Mucosa of descending colon (tissue), 3 donors: ENCODE results near the gene KRT23. TPM values are rescaled to one million over a fixed set of nuclear protein-coding genes. Genes with fewer than 3 reads are reported as not detected.
A peak's percentile ranks its signal among the peaks of the same experiment; 100 is the strongest.

Experiments used
- ATAC-seq: fragments of 200-7000 bp; cut with Tn5 transposase; one replicate; pipeline ENCODE4 v1.9.1; 2020; ENCODE audit warnings: mild to moderate bottlenecking, moderate library complexity
- DNase-seq, 3 donors: peaks; one replicate each; pipeline ENCODE4 v3.0.0-alpha.2; 2020
- H3K36me3 ChIP-seq: fragments of 200-600 bp; one replicate; pipeline ENCODE4 v1.8.0; 2021; ENCODE audit warnings: low read depth, mild to moderate bottlenecking
- H3K4me1 ChIP-seq: fragments of 200-600 bp; one replicate; pipeline ENCODE4 v1.8.0; 2021; ENCODE audit warnings: low read depth, mild to moderate bottlenecking
- H3K4me3 ChIP-seq: fragments of 200-600 bp; one replicate; pipeline ENCODE4 v1.8.0; 2021; ENCODE audit warnings: mild to moderate bottlenecking
- H3K9me3 ChIP-seq: fragments of 200-600 bp; one replicate; pipeline ENCODE4 v1.8.0; 2021; ENCODE audit warnings: mild to moderate bottlenecking
- CTCF ChIP-seq: fragments of 200-600 bp; IDR thresholded peaks from one replicate; pipeline ENCODE4 v1.8.0; 2022; ENCODE audit warnings: antibody characterized with exemption, mild to moderate bottlenecking
- intact Hi-C, 2 donors: fragments of 100-400 bp; cut with DNase I in 1 of 2; cut with micrococcal nuclease in 1 of 2; formaldehyde crosslinking; loops; one replicate each; pipeline versions ENCODE4 v1.11.0 to v1.11.1; 2022; cut with DNase I, micrococcal nuclease
- total RNA-seq, 3 donors: library from RNA; stranded (reverse); fragmentation: NEBNext Ultra II Directional in 2 of 3; extraction: Animal tissue kit (Norgen Biotek cat#: 25700) in 2 of 3; gene quantifications; one replicate each; pipeline versions ENCODE4 v1.2.1 to v1.2.4, GENCODE V29; 2021 to 2023
- donor health status: DM: no; HTN: no; CAD: no; lungs with moderate emphysema.
- donor health status: DM: no; HTN: no; CAD: no.
- donor health status: DM: no; HTN: yes; CAD: no.

Gene KRT23
- total RNA-seq, 3 donors from 2014 or later: 0.53 TPM; not detected in 2

DNA sequence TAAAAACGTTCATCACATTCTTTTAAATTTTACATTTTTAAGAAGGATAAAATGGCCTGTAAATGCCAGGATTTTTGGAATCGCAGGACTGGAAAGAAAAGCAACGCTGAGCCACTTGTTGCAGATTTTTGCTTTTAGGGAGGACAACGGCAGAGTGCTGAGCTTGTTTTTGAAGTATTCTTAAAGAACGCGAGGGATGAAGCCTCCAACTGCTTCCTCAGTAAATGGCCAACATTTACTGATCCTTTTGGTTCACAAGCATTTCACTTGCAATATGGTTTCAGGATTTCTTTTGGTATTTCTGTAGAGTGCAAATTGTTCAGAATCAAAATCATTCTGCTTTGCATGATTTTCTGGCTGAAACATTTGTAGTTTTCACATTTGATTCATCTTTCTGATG, 2.8 kb upstream of the KRT23 start:
- Histone ChIP-seq H3K4me1 (no peaks in the 10 kb centered on the region), H3K4me3 (no peak overlapping the region), H3K36me3 (no peaks in the 10 kb centered on the region), H3K9me3 (no peaks in the 10 kb centered on the region)
- DNase-seq (no peak), ATAC-seq (no peak)
- TF ChIP-seq CTCF: no peak
- intact Hi-C loops: no loop called here

- no peak for TF ChIP-seq CTCF
- no peak overlapping the region for H3K4me3 ChIP-seq
- ATAC-seq (no peak), DNase-seq (no peak)
- no peaks in the 10 kb centered on the region for H3K9me3 ChIP-seq
- no peaks in the 10 kb centered on the region for H3K4me1 ChIP-seq
- intact Hi-C loops: no loop called here
- no peaks in the 10 kb centered on the region for H3K36me3 ChIP-seq
These were observed 1.5 kb upstream of the KRT23 start for GRCh38 chr17:40938981-40939380.

GRCh38 chr17:40936976-40937375, 470 bp downstream of the KRT23 start:
- DNase-seq: no peak
- Histone ChIP-seq H3K4me1 (no peaks in the 10 kb centered on the region), H3K4me3 (no peak overlapping the region), H3K36me3 (no peaks in the 10 kb centered on the region), H3K9me3 (no peaks in the 10 kb centered on the region)
- intact Hi-C loops: no loop called here
- no peak for TF ChIP-seq CTCF
- peak; percentile 21 for ATAC-seq

- no peak for TF ChIP-seq CTCF
These were observed 942 bp downstream of the KRT23 start for GRCh38 chr17:40936437-40936971.

GRCh38 chr17:40935624-40936023, 1.8 kb downstream of the KRT23 start:
- intact Hi-C loops: no loop called here
- Histone ChIP-seq H3K4me1 (no peaks in the 10 kb centered on the region), H3K36me3 (no peaks in the 10 kb centered on the region), H3K9me3 (no peaks in the 10 kb centered on the region), H3K4me3 (no peak overlapping the region)
- DNase-seq (no peak), ATAC-seq (no peak)
- no peak for TF ChIP-seq CTCF

More at GRCh38 chr17:40936437-40936971, 942 bp downstream of the KRT23 start:
- no peak overlapping the region for H3K4me3 ChIP-seq
- H3K9me3 ChIP-seq: no peaks in the 10 kb centered on the region
- no peaks in the 10 kb centered on the region for H3K36me3 ChIP-seq
- DNase-seq (peak in 2 of 3 donors; percentile 11 to 27), ATAC-seq (peak; percentile 90)
- no peaks in the 10 kb centered on the region for H3K4me1 ChIP-seq
- intact Hi-C loops: no loop called here

DNA sequence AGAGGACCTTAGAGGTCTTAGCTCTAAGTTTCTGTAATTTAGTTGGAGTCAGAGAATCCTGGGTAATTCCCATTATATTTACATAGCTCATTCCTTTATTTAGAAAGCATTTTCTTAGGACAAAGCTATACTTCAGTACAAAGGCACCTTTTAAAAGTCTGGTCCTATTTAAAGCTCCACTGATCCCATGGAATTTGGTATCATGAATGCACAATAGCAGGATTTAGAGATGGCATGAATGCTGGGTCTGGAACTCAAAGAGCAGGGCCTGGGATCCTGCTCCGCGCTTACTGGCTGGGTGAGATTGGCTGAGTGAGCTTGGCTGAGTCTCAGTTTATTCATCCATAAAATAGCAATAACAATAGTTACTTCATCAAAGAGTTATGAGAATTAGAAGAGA, 4.8 kb downstream of the KRT23 start:
- Histone ChIP-seq H3K36me3 (no peaks in the 10 kb centered on the region), H3K9me3 (no peaks in the 10 kb centered on the region), H3K4me1 (no peaks in the 10 kb centered on the region), H3K4me3 (no peak overlapping the region)
- ATAC-seq (no peak), DNase-seq (no peak)
- intact Hi-C loops: no loop called here
- no peak for TF ChIP-seq CTCF
